NCI-H510A treated with DMSO at 0.1 percent for 48 hours (cell line): ENCODE measurements around the gene OR52B6.
"Not testable (repeated sequence)": the region's sequence is repeated elsewhere in the genome, so short reads cannot be mapped to it uniquely, and the experiment has no call there.

ENCODE experiments used
- DNase-seq: peaks from one replicate; lab custom pipeline; 2025; lab: John Stamatoyannopoulos, UW

OR52B6 gene

GRCh38 chr11:5596607-5597201 lies 16.0 kb downstream of the OR52B6 start, which contains the start of gene TRIM6:
Gene TRIM6, plus strand, starts transcription at chr11:5596637. Its CDS starts 261 bp downstream, at chr11:5596898.
- DNase-seq: no peak

- DNase-seq: no peak
Observed at GRCh38 chr11:5597953-5598352, 17.3 kb downstream of the OR52B6 start.

GRCh38 chr11:5600374-5600851 lies 19.7 kb downstream of the OR52B6 start:
- DNase-seq: peak; percentile 1

GRCh38 chr11:5602791-5603190 lies 22.1 kb downstream of the OR52B6 start:
- DNase-seq: not testable (repeated sequence)

- DNase-seq: no peak
Observed at GRCh38 chr11:5603326-5603725, 22.6 kb downstream of the OR52B6 start.

GRCh38 chr11:5604896-5605295 lies 24.2 kb downstream of the OR52B6 start:
- no peak for DNase-seq

GRCh38 chr11:5605849-5606248 lies 25.2 kb downstream of the OR52B6 start:
- DNase-seq: no peak

GRCh38 chr11:5608808-5609207 lies 28.1 kb downstream of the OR52B6 start:
- no peak for DNase-seq

GRCh38 chr11:5610446-5610845 lies 29.8 kb downstream of the OR52B6 start:
- no peak for DNase-seq

GRCh38 chr11:5611627-5612026 lies 30.9 kb downstream of the OR52B6 start:
- no peak for DNase-seq

GRCh38 chr11:5618807-5619206 lies 38.1 kb downstream of the OR52B6 start:
- DNase-seq: no peak

- peak; percentile 75 for DNase-seq
Observed at GRCh38 chr11:5620651-5621521, 40.2 kb downstream of the OR52B6 start.

GRCh38 chr11:5621580-5621979 lies 40.9 kb downstream of the OR52B6 start:
- no peak for DNase-seq

- DNase-seq: no peak
Observed at GRCh38 chr11:5622802-5623201, 42.1 kb downstream of the OR52B6 start.

GRCh38 chr11:5624489-5625279 lies 44.0 kb downstream of the OR52B6 start, which contains the start of gene TRIM34:
Gene TRIM34, plus strand, starts transcription at chr11:5625001. Its CDS starts 7,331 bp downstream, at chr11:5632332.
- no peak for DNase-seq

GRCh38 chr11:5625281-5625680 lies 44.6 kb downstream of the OR52B6 start:
- no peak for DNase-seq

GRCh38 chr11:5626196-5626595 lies 45.5 kb downstream of the OR52B6 start:
- no peak for DNase-seq

- DNase-seq: no peak
Observed at GRCh38 chr11:5631417-5631816, 50.7 kb downstream of the OR52B6 start.
